ENCODE measurements around the gene RAB20. TPM values are rescaled to one million over a fixed set of nuclear protein-coding genes. Genes with fewer than 3 reads are reported as not detected.

RAB20 gene
- total and polyA plus RNA-seq, 2 of the 8 experiments (the other 6 are each of a cell fraction or from before 2014, with no cell fraction given) = 14.8 to 27.9 TPM

- TF ChIP-seq CHD7 (IDR thresholded peaks at IDR 0.05; ENCODE audit: insufficient replicate concordance, low read length) (no peak), TEAD4 (IDR thresholded peaks at IDR 0.05; ENCODE audit: low read depth, low read length) (no peak), CBX8 (IDR thresholded peaks at IDR 0.05; ENCODE audit: borderline replicate concordance, low read depth, low read length) (no peak), SP2 (IDR thresholded peaks at IDR 0.05; ENCODE audit: low read length) (no peak), ATF3 (IDR thresholded peaks at IDR 0.05; ENCODE audit: insufficient read depth, low read depth, low read length) (no peak), POU5F1 (IDR thresholded peaks at IDR 0.05; ENCODE audit: low read depth, low read length) (no peak)
These were observed 71.3 kb downstream of the RAB20 start (continued) for GRCh38 chr13:110490009-110490770.
